ENCODE results near the gene CCDC187. TPM values are rescaled to one million over a fixed set of nuclear protein-coding genes. Genes with fewer than 3 reads are reported as not detected.

The CCDC187 gene
- total and polyA plus RNA-seq, 2 of the 4 experiments (the other 2 are of a cell fraction), result not detected

DNA sequence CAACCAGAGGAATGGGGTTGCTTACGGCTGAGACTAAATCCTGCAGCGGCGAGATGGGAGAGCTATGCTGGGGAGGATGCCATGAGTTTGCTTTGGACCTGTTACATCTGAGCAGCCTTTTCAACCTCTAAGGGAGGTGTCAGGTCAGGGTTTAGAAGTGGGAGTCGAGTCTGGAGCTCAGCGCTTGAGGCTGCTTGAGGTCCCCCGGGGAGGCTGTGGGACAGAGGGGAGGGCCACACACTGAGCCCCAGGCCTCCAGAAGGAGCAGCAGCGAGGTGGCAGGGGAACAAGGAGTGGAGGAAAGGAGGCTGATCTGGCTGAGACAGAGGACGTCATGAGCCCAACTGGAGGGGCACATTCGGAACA lies 56.4 kb downstream of the CCDC187 start:
- ATAC-seq (ENCODE audit: low read depth) (no peak), DNase-seq (no peak)
- no peaks in the 10 kb centered on the region for H3K9me3 ChIP-seq (ENCODE audit: control insufficient read depth, insufficient read depth, low read length)
- no peak overlapping the region for H3K4me3 ChIP-seq (ENCODE audit: insufficient read depth, low read depth, low read length)
- no peak overlapping the region for H3K4ac ChIP-seq (ENCODE audit: low read depth, low read length)
- no peaks in the 10 kb centered on the region; the same call in 1 of the 2 replicates for H3K9me1 ChIP-seq (ENCODE audit: insufficient read depth, low read length)
- no peak overlapping the region for H2BK120ac ChIP-seq (ENCODE audit: low read depth, low read length)
- peaks cover 13% of the 10 kb centered on the region for H4K20me1 ChIP-seq (ENCODE audit: insufficient read depth, low read length)
- no peak overlapping the region for H3K9ac ChIP-seq (ENCODE audit: low read depth, low read length)
- H3K4me2 ChIP-seq (ENCODE audit: low read depth, low read length), result no peak overlapping the region
- H2AK9ac ChIP-seq (replicated peaks; ENCODE audit: low read depth, low read length, poor library complexity), result no peak overlapping the region
- no TSS peak for BruUV-seq (replicated peaks)
- peaks cover 3% of the 10 kb centered on the region; the same call in 1 of the 2 replicates for H3K4me1 ChIP-seq (ENCODE audit: control insufficient read depth, insufficient read depth, low read length)
- peaks cover 14 to 24% of the 10 kb centered on the region in 2 experiments for H3K79me1 ChIP-seq (ENCODE audit: low read depth in 1 of 2, low read length in 2 of 2)
- CTCF ChIA-PET, result no interaction called here
- no peak overlapping the region for H3K18ac ChIP-seq (ENCODE audit: low read depth, low read length)
- H2AFZ ChIP-seq (replicated peaks; ENCODE audit: low read length, poor library complexity), result no peak overlapping the region
- H4K8ac ChIP-seq (ENCODE audit: low read depth in 2 of 2, low read length in 2 of 2), result no peak overlapping the region
- H2BK20ac ChIP-seq (ENCODE audit: low read depth, low read length), result no peak overlapping the region
- no peaks in the 10 kb centered on the region for H3K36me3 ChIP-seq (ENCODE audit: control insufficient read depth, insufficient read depth, low read length)
- H4K91ac ChIP-seq (ENCODE audit: insufficient read depth, low read depth, low read length), result no peak overlapping the region
- intact Hi-C loops (cut with micrococcal nuclease), result no loop called here
- no peak overlapping the region for H2AK5ac ChIP-seq (ENCODE audit: low read depth, low read length)
- no peak overlapping the region for H3K23ac ChIP-seq (ENCODE audit: low read depth, low read length)
- H3K56ac ChIP-seq (ENCODE audit: extremely low read depth, insufficient read depth, low read length), result no peak overlapping the region
- no peak overlapping the region for H2BK15ac ChIP-seq (ENCODE audit: low read depth, low read length)
- H2BK5ac ChIP-seq (ENCODE audit: low read depth, low read length, poor library complexity, severe bottlenecking), result no peak overlapping the region
- dilution Hi-C loops (cut with HindIII; ENCODE audit: low sequenced_read_pairs, unreplicated experiment), result no loop called here
- H3K27me3 ChIP-seq (ENCODE audit: control insufficient read depth, insufficient read depth, low read length), result peaks cover 40% of the 10 kb centered on the region
- no peak overlapping the region for H3K14ac ChIP-seq (replicated peaks; ENCODE audit: low read depth, low read length)
- no peak overlapping the region for H3K27ac ChIP-seq (ENCODE audit: insufficient read depth, low read length)
- TF ChIP-seq RFX5 (IDR thresholded peaks at IDR 0.05; ENCODE audit: low read depth, low read length) (no peak), CHD1 (IDR thresholded peaks at IDR 0.05; ENCODE audit: low read depth, low read length) (no peak), BHLHE40 (IDR thresholded peaks at IDR 0.05; ENCODE audit: low read depth, low read length) (no peak), POLR2A (IDR thresholded peaks at IDR 0.05; ENCODE audit: low read depth, low read length) (no peak), SMC3 (IDR thresholded peaks at IDR 0.05; ENCODE audit: low read depth, low read length) (no peak), RCOR1 (IDR thresholded peaks at IDR 0.05; ENCODE audit: insufficient replicate concordance, low read length) (no peak), MXI1 (IDR thresholded peaks at IDR 0.05; ENCODE audit: borderline replicate concordance, low read depth, low read length) (no peak)
- in situ Hi-C loops (cut with MboI; ENCODE audit: low sequenced_read_pairs), result no loop called here
- POLR2A ChIA-PET (ENCODE audit: unreplicated experiment), result no interaction called here
- 42% methylated on average over 4 of the region's 9 CpGs; no CpG with 5 or more reads in 1 of the 2 experiments for WGBS, 2 experiments (ENCODE audit: extremely low coverage in 2 of 2, insufficient read length in 1 of 2)
- no peak overlapping the region for H4K5ac ChIP-seq (ENCODE audit: low read depth, low read length)
